ENCODE data around the gene TMEM220.
A peak's percentile ranks its signal among the peaks of the same experiment; 100 is the strongest.
"Not testable (repeated sequence)": the region's sequence is repeated elsewhere in the genome, so short reads cannot be mapped to it uniquely, and the experiment has no call there.

The TMEM220 gene

DNA sequence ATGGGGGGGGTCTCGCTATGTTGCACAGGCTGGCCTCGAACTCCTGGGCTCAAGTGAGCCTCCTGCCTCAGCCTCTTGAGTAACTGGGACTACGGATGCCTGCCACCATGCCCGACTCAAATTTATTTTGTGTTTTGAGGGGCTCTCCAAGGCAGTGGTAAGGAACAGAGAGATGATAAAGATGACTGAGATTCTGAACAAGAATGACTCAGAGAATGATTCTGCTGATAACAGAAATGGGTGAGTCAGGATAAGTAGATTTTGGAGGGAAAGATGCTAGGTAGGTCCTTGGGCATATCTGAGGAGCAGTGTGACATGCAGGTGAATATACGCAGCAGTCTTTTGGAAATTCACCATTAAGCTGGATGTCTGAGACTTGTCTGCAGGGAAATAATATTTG, 2.6 kb downstream of the TMEM220 start:
- DNase-seq = no peak

GRCh38 chr17:10726196-10726595, 3.6 kb downstream of the TMEM220 start:
- DNase-seq = no peak

DNA sequence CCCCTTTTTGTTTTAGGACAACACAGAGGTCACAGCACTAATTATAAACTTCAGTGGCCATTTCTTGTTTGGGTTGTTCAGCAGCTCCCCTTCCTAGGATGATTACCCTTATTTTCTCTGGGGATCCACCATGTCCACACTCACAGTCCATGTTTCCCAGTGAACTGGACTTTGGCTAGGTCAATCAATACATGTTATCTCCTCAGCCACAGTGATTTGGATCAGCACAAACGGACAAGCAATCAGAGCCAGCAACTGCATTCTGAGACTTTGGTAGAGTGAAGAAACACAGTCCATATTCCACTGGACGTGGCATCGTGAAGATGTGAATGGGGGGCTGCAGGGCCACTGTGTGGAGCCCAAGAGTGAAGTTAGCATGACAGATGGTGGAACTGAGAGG, 4.6 kb downstream of the TMEM220 start:
- no peak for DNase-seq

DNA sequence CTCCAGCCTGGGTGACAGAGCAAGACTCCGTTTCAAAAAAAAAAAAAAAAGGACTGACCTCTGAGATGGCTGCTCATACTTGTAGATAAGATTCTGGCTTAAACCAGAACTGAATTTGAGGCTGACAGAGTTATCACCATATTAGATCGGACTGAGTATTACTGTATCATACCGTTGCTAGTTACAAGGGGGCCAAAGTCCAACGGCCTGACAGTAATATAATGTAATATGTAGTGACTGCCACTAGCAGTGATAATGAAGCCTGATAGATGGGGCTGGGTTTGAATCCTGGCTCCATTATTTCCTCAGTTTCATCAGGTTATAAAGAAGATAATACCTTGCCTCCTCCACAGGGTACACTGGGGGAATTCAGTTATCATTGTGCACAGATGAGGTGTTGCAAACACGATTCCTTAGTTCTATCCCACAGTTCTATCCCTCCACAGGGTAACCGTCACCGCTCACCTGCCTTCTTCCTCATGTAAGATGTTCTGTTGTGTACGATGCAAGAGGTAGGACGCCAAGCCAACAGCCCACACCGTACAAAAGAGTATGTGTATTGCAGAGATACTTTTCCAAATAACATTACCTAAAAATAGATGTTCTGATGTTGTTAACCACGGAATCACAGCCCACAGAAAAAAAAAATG, 5.2 kb downstream of the TMEM220 start:
- no peak for DNase-seq

GRCh38 chr17:10718547-10718946, 11.3 kb downstream of the TMEM220 start:
- DNase-seq = no peak

DNA sequence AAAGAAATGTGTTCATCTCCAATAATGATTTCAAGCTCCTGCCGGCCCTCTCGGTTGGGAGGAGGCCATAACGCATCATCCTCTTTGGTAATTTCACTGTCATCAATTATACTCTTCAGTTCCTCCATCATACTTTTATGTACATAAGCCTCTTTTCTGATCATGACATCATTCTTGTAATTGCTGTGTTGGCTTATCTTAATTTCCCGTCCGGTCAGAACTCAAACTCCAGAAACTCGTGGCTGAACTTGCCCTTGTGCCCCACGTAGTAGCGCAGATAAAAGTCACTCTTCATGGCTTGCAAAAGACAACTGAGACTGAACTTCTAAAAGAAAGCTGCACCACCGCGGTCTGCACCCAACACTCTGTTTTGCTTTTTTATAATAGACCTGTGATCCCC, 13.6 kb downstream of the TMEM220 start:
- no peak for DNase-seq

DNA sequence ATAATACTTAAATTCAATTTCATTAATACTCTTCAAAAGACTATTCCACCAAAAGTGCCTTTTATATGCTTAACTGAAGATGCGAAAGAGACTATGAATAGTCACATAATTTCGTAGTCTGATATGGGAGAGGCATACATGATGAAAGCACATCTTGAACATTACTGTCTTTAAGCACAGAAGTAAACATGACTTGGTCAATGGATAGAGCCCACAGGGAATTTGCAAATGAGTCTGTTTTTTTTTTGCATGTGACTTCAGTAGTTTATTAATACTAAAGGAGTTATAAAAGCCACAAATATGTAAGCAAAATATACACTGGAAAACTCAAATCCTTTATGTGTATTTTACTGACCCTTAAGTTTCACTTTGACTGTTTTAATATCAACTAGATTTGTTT, 16.5 kb downstream of the TMEM220 start:
- no peak for DNase-seq

- DNase-seq = no peak
Observed at GRCh38 chr17:10705727-10706126, 24.1 kb downstream of the TMEM220 start.

GRCh38 chr17:10702574-10702973, 27.2 kb downstream of the TMEM220 start:
- DNase-seq = no peak

- DNase-seq = no peak
Observed at GRCh38 chr17:10699856-10700255, 30.0 kb downstream of the TMEM220 start.

DNA sequence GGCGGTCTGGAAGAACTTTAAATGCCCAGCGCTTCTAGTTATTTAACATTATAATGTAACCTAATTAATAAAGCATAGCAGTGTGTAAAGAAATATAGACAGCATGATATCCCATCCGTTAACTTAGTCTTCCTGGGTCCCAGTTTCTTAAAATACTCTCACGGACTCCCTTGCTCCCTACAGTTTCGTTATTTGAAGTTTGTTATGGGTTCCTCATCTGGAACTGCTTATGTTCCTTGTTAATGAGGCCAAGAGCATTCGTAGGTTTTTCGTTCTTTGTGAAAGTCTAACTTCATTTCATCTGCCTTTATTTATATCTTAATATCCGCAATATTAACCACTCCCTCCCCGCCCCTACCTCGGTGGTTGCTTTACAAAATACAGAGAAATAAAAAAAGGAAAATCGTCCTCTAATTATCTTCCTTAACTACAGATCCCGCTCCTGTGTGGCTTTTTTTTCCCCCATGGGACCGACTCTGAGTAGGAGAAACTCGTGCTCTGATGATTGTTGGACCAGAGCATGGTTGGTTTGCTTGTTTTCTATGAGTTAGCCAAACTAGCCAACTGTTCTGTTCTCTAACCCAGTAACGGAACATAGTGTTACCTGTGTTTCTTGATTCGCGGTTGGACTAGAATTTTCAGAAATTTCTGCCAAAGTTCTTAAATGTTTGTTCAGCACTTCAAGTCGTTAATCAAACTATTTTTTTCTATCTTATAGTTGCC, 31.6 kb downstream of the TMEM220 start:
- no peak for DNase-seq

DNA sequence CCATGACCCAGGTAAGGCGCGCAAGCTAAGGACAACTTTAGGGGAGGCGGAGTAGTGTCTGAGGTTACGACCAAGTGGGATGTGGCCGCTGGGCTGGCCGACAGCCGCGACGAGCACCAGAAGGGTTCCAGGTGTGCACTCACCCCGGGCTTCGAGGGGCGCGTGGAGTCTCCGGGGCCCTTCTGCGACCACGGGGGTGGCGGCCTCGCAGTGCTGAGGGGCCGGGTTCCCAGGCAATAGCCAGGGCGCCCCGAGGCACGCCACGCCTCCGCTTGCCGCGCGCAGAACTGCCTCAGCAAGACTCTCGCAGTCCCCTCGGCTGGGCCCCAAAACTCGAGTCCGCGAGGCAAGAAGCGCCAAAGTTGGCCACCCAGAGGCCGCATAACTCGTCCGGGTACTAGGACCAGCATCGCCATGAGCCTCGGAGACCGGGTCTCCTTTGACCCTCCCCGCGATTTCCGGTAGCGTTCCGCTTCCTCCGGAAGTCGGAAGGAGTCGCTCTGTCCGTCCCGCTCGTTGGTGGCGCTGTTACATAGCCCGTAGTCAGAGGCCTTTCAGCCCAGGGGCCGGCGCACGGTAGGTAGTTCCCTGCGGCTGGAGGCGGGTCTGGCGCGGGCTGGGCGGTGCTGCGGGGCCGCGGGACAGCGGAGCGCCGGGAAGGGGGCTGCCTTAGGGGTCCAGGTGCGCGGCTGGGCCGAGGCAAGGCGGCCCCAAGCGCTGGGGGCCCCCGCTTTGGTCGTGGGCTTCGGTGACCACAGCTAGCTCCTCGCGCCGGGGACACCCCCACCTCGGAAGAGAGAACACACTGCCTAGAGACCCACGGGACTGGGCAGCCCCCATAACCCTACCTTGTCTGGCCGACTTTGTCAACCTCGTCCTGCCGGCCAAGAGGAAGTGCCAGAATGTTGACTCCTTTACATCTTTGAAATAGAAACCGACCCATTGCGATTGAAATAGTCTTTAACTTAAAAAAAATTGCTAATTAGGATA, 32.4 kb downstream of the TMEM220 start, which contains the start of the genes ADPRM and SCO1:
ADPRM (plus strand) TSS at position 503 of the 990 bp plus-strand sequence. CDS start 7,333 bp downstream, outside the sequence.
SCO1 (minus strand) TSS at position 442 of the 990 bp plus-strand sequence; CDS start at position 416, 26 bp downstream.
- peak; percentile 81 for DNase-seq

- DNase-seq = not testable (repeated sequence)
Observed at GRCh38 chr17:10695875-10696407, 33.9 kb downstream of the TMEM220 start.

- DNase-seq = no peak
Observed at GRCh38 chr17:10687499-10687898, 42.3 kb downstream of the TMEM220 start.

- DNase-seq = peak; percentile 20
Observed at GRCh38 chr17:10683853-10684252, 46.0 kb downstream of the TMEM220 start.

DNA sequence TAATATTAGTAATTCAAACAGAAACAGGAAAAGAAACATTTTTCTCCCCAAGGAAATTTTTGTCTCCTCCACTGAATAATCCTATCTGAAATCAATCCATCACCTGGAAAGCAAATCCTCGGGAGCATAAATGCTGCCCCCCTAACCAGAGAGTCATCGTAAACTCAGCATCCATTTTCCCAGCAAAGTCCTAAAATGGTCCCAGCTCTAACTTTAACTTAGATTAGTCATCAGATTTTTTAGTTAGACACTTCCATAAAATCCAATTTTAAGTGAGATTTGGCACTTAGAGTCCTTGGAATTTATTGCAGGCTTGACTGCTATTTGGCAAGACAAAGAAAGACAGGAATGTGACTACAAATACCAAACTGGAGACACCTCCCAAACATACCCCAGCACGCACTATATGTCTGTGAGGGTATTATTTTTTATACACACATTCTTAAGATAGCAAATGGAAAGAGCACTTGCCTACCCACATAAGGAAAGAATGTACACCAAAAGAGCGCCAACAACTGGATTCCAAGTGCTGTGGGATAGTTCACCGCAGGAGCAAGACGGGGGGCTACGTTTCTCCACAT, 47.9 kb downstream of the TMEM220 start:
- DNase-seq = no peak

DNA sequence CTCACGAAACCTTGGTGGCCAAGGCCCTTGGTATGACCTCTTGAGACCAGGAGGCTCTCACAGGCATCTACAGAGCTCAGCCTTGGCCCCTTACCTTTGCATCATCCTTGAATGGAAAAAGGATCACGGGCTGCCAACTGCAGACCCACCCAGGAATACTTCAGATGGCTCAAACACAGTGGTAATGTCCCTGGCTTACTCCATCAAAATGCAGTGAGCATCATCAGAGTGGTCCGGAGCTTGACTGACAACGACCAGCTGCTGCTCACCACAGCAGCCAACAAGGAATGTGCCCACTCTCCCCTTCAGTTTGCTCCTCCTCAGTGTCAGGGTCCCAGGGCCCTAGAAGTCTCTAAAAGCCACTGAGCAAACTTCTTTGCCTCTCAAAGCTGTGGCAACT, 55.1 kb downstream of the TMEM220 start:
- no peak for DNase-seq

- no peak for DNase-seq
Observed at GRCh38 chr17:10673312-10673711, 56.5 kb downstream of the TMEM220 start.

GRCh38 chr17:10668775-10669174, 61.0 kb downstream of the TMEM220 start:
- no peak for DNase-seq

GRCh38 chr17:10666906-10667305, 62.9 kb downstream of the TMEM220 start:
- DNase-seq = no peak

- no peak for DNase-seq
Observed at GRCh38 chr17:10664571-10664970, 65.3 kb downstream of the TMEM220 start.

Data from NCI-H1694 treated with DMSO at 0.1 percent for 48 hours (cell line).